NAMALWA (cell line): Measurements from ENCODE around the gene SEMA6B.
"Not testable (repeated sequence)": the region's sequence is repeated elsewhere in the genome, so short reads cannot be mapped to it uniquely, and the experiment has no call there.

Experiments
- DNase-seq: peaks from one replicate; pipeline ENCODE4 v3.0.0-alpha.2; 2015; ENCODE audit warnings: low spot score

Gene SEMA6B

GRCh38 chr19:4547303-4548237, 11.9 kb downstream of the SEMA6B start:
- DNase-seq = peak; percentile 48

- no peak for DNase-seq
These were observed 15.4 kb downstream of the SEMA6B start for GRCh38 chr19:4543842-4544647.

- DNase-seq = no peak
These were observed 16.3 kb downstream of the SEMA6B start for GRCh38 chr19:4542896-4543841.

GRCh38 chr19:4541806-4542145, 17.7 kb downstream of the SEMA6B start:
- DNase-seq = not testable (repeated sequence)

- no peak for DNase-seq
These were observed 18.2 kb downstream of the SEMA6B start for GRCh38 chr19:4541114-4541805.

GRCh38 chr19:4539693-4540581, 19.5 kb downstream of the SEMA6B start, which contains the start of gene LRG1:
LRG1 (minus strand) TSS chr19:4540036; CDS start chr19:4540013, 23 bp downstream.
- no peak for DNase-seq

GRCh38 chr19:4539169-4539692, 20.3 kb downstream of the SEMA6B start:
- DNase-seq = no peak

- no peak for DNase-seq
These were observed 20.9 kb downstream of the SEMA6B start for GRCh38 chr19:4538601-4538954.

- DNase-seq = no peak
These were observed 21.4 kb downstream of the SEMA6B start for GRCh38 chr19:4537953-4538600.

GRCh38 chr19:4536798-4537197, 22.7 kb downstream of the SEMA6B start:
- no peak for DNase-seq

GRCh38 chr19:4534836-4535658, 24.4 kb downstream of the SEMA6B start, which contains the start of gene PLIN5:
PLIN5 (minus strand) TSS chr19:4535224; CDS start chr19:4534074, 1,150 bp downstream.
- DNase-seq = no peak

GRCh38 chr19:4533835-4534424, 25.6 kb downstream of the SEMA6B start:
- no peak for DNase-seq

- DNase-seq = no peak
These were observed 26.1 kb downstream of the SEMA6B start for GRCh38 chr19:4533334-4533733.

- DNase-seq = no peak
These were observed 27.8 kb downstream of the SEMA6B start for GRCh38 chr19:4531562-4532165.

GRCh38 chr19:4529924-4530522, 29.5 kb downstream of the SEMA6B start:
- DNase-seq = no peak

GRCh38 chr19:4528843-4529242, 30.6 kb downstream of the SEMA6B start:
- peak; percentile 2 for DNase-seq

- DNase-seq = not testable (repeated sequence)
These were observed 32.1 kb downstream of the SEMA6B start for GRCh38 chr19:4527377-4527776.
